HG03342 (cell line): ENCODE data around the gene ZNF618.

Experiments
- ATAC-seq: cut with Tn5 transposase; IDR thresholded peaks from one replicate; pipeline ENCODE4 v1.9.1; 2021; ENCODE audit warnings: mild to moderate bottlenecking, moderate library complexity; ENCODE audit not compliant: unreplicated experiment

The ZNF618 gene

GRCh38 chr9:113909421-113909820, 33.3 kb downstream of the ZNF618 start:
- no peak for ATAC-seq

GRCh38 chr9:113910036-113910639, 34.0 kb downstream of the ZNF618 start:
- no peak for ATAC-seq

- no peak for ATAC-seq
Measured at GRCh38 chr9:113911850-113912557, 35.9 kb downstream of the ZNF618 start.

- no peak for ATAC-seq
Measured at GRCh38 chr9:113912816-113913215, 36.7 kb downstream of the ZNF618 start.

- ATAC-seq = no peak
Measured at GRCh38 chr9:113913426-113914195, 37.5 kb downstream of the ZNF618 start.

- no peak for ATAC-seq
Measured at GRCh38 chr9:113914517-113914916, 38.4 kb downstream of the ZNF618 start.

GRCh38 chr9:113915817-113916434, 39.8 kb downstream of the ZNF618 start:
- ATAC-seq = no peak

- ATAC-seq = no peak
Measured at GRCh38 chr9:113916931-113917330, 40.8 kb downstream of the ZNF618 start.

- no peak for ATAC-seq
Measured at GRCh38 chr9:113918697-113919350, 42.7 kb downstream of the ZNF618 start.

- ATAC-seq = no peak
Measured at GRCh38 chr9:113919382-113919781, 43.3 kb downstream of the ZNF618 start.

- no peak for ATAC-seq
Measured at GRCh38 chr9:113919871-113920270, 43.8 kb downstream of the ZNF618 start.

GRCh38 chr9:113920872-113921271, 44.8 kb downstream of the ZNF618 start:
- no peak for ATAC-seq

GRCh38 chr9:113921396-113921925, 45.4 kb downstream of the ZNF618 start:
- ATAC-seq = no peak

- no peak for ATAC-seq
Measured at GRCh38 chr9:113922160-113922559, 46.1 kb downstream of the ZNF618 start.

GRCh38 chr9:113926211-113926610, 50.1 kb downstream of the ZNF618 start:
- ATAC-seq = no peak

- ATAC-seq = no peak
Measured at GRCh38 chr9:113927277-113927676, 51.2 kb downstream of the ZNF618 start.

- ATAC-seq = no peak
Measured at GRCh38 chr9:113928269-113928668, 52.2 kb downstream of the ZNF618 start.

- no peak for ATAC-seq
Measured at GRCh38 chr9:113929634-113930389, 53.7 kb downstream of the ZNF618 start.

- no peak for ATAC-seq
Measured at GRCh38 chr9:113930390-113930783, 54.3 kb downstream of the ZNF618 start.

GRCh38 chr9:113931140-113931539, 55.0 kb downstream of the ZNF618 start:
- ATAC-seq = no peak
